ENCODE measurements around the gene CMSS1. TPM values are rescaled to one million over a fixed set of nuclear protein-coding genes. Genes with fewer than 3 reads are reported as not detected.

The CMSS1 gene
- total and polyA plus RNA-seq, 2 donors (not counting 1 experiment from before 2014, with no cell fraction given): 7.3 to 22.8 TPM

DNA sequence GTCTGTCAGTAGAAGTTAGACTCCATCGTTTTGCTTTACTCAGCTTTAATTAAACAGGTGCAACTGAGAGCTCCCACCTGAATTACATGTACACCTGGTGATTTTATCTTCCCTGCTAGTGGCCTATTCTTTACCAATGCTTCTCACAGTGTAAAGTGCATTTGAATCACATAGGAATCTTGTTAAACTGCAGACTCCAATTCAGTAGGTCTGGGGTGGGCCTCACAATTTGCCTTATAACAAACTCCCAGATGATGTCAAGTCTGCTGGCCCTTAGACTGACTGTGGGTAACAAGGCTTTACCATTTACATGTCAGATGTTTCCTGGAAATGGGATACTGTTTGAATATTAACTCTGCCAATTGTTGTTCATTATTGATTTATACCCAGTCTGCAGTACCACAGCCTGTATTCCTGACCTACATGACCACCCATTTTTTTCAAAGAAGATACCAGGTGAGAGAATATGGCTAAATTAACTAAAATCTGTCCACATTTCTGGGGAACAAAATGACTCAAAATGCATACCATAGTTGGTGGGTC lies 37.2 kb downstream of the CMSS1 start:
- H3K4me1 Mint-ChIP-seq: peaks cover 3% of the 10 kb centered on the region
- intact Hi-C loops (cut with micrococcal nuclease): no loop called here
- Histone ChIP-seq H3K27me3 (replicated peaks in 1 of 4; ENCODE audit: control extremely low read depth in 1 of 4, control insufficient read depth in 3 of 4, insufficient read depth in 4 of 4, low read length in 3 of 4) (no peaks in the 10 kb centered on the region), H3K9ac (ENCODE audit: low read length) (no peak overlapping the region), H3K4me2 (replicated peaks; ENCODE audit: low read depth, low read length, poor library complexity, severe bottlenecking) (no peak overlapping the region), H3K36me3 (replicated peaks in 1 of 2; ENCODE audit: control extremely low read depth in 1 of 2, control insufficient read depth in 1 of 2, extremely low read depth in 1 of 2, insufficient read depth in 2 of 2, low read length in 1 of 2) (no peaks in the 10 kb centered on the region), H2AFZ (ENCODE audit: insufficient read depth, low read depth, low read length, poor library complexity, severe bottlenecking) (no peak overlapping the region), H3K9me3 (ENCODE audit: control extremely low read depth in 1 of 3, control insufficient read depth in 2 of 3, insufficient read depth in 1 of 3, low read length in 2 of 3) (no peaks in the 10 kb centered on the region), H4K20me1 (ENCODE audit: control insufficient read depth, insufficient read depth, low read length, poor library complexity, severe bottlenecking) (no peaks in the 10 kb centered on the region), H3K4me1 (ENCODE audit: control insufficient read depth in 2 of 2, insufficient read depth in 2 of 2, low read length in 2 of 2) (no peaks in the 10 kb centered on the region), H3K27ac (ENCODE audit: low read length in 2 of 2) (no peak overlapping the region), H3K79me2 (ENCODE audit: control insufficient read depth, insufficient read depth, low read length) (peaks cover 5% of the 10 kb centered on the region), H3K4me3 (ENCODE audit: control extremely low read depth in 1 of 5, extremely low read depth in 1 of 5, insufficient read depth in 1 of 5, low read depth in 2 of 5, low read length in 4 of 5) (no peak overlapping the region)
- no peak for ATAC-seq (ENCODE audit: low read depth)
- POLR2A ChIA-PET: no interaction called here
- CTCF ChIA-PET: interaction anchor here (1.1 kb wide), 1 partner anchor 11 kb away, joined by 3 read pairs; no protein-coding TSS in a partner anchor
- H3K4me3 Mint-ChIP-seq: no peak overlapping the region
- 100% methylated on average over 1 of the region's 1 CpG for WGBS (ENCODE audit: insufficient coverage)
- H3K9me3 Mint-ChIP-seq (ENCODE audit: insufficient read depth): no peaks in the 10 kb centered on the region
- no peak for TF ChIP-seq EZH2 (IDR thresholded peaks at IDR 0.05; ENCODE audit: borderline replicate concordance, insufficient read depth, low read depth, low read length, poor library complexity, severe bottlenecking)
- TF ChIP-seq CTCF (IDR thresholded peaks at IDR 0.05): no peak
- DNase-seq: no peak
- no peaks in the 10 kb centered on the region for H3K27me3 Mint-ChIP-seq
- no peak overlapping the region for H3K27ac Mint-ChIP-seq

GRCh38 chr3:99855900-99856299 lies 38.2 kb downstream of the CMSS1 start:
- ChIA-PET POLR2A (no interaction called here), CTCF (no interaction called here)
- Histone ChIP-seq H3K4me2 (replicated peaks; ENCODE audit: low read depth, low read length, poor library complexity, severe bottlenecking) (no peak overlapping the region), H3K27ac (ENCODE audit: low read length in 2 of 2) (no peak overlapping the region), H3K79me2 (ENCODE audit: control insufficient read depth, insufficient read depth, low read length) (peaks cover 5% of the 10 kb centered on the region), H4K20me1 (ENCODE audit: control insufficient read depth, insufficient read depth, low read length, poor library complexity, severe bottlenecking) (no peaks in the 10 kb centered on the region), H2AFZ (ENCODE audit: insufficient read depth, low read depth, low read length, poor library complexity, severe bottlenecking) (no peak overlapping the region), H3K4me1 (ENCODE audit: control insufficient read depth in 2 of 2, insufficient read depth in 2 of 2, low read length in 2 of 2) (no peaks in the 10 kb centered on the region), H3K9ac (ENCODE audit: low read length) (no peak overlapping the region), H3K4me3 (ENCODE audit: control extremely low read depth in 1 of 5, extremely low read depth in 1 of 5, insufficient read depth in 1 of 5, low read depth in 2 of 5, low read length in 4 of 5) (no peak overlapping the region), H3K36me3 (replicated peaks in 1 of 2; ENCODE audit: control extremely low read depth in 1 of 2, control insufficient read depth in 1 of 2, extremely low read depth in 1 of 2, insufficient read depth in 2 of 2, low read length in 1 of 2) (no peaks in the 10 kb centered on the region), H3K27me3 (replicated peaks in 1 of 4; ENCODE audit: control extremely low read depth in 1 of 4, control insufficient read depth in 3 of 4, insufficient read depth in 4 of 4, low read length in 3 of 4) (no peaks in the 10 kb centered on the region), H3K9me3 (ENCODE audit: control extremely low read depth in 1 of 3, control insufficient read depth in 2 of 3, insufficient read depth in 1 of 3, low read length in 2 of 3) (no peaks in the 10 kb centered on the region)
- H3K4me1 Mint-ChIP-seq: peaks cover 3% of the 10 kb centered on the region
- no peak overlapping the region for H3K27ac Mint-ChIP-seq
- 100% methylated on average over 1 of the region's 1 CpG for WGBS (ENCODE audit: insufficient coverage)
- H3K27me3 Mint-ChIP-seq: no peaks in the 10 kb centered on the region
- no peak overlapping the region for H3K4me3 Mint-ChIP-seq
- H3K9me3 Mint-ChIP-seq (ENCODE audit: insufficient read depth): no peaks in the 10 kb centered on the region
- DNase-seq (no peak), ATAC-seq (ENCODE audit: low read depth) (no peak)
- intact Hi-C loops (cut with micrococcal nuclease): no loop called here
- no peak for TF ChIP-seq CTCF (IDR thresholded peaks at IDR 0.05)
- no peak for TF ChIP-seq EZH2 (IDR thresholded peaks at IDR 0.05; ENCODE audit: borderline replicate concordance, insufficient read depth, low read depth, low read length, poor library complexity, severe bottlenecking)

All from B cell (primary cell).